Sciatic nerve (tissue), 2 donors: ENCODE data around the gene CSF2RB. TPM values are rescaled to one million over a fixed set of nuclear protein-coding genes. Genes with fewer than 3 reads are reported as not detected.

ENCODE experiments used
- ATAC-seq: fragments of 200-7000 bp; cut with Tn5 transposase; one replicate; pipeline ENCODE4 v1.9.1; 2020; ENCODE audit warnings: mild to moderate bottlenecking, moderate library complexity
- DNase-seq: peaks from one replicate; pipeline ENCODE4 v3.0.0-alpha.2; 2020; ENCODE audit warnings: low spot score
- intact Hi-C: fragments of 100-400 bp; cut with DNase I; formaldehyde crosslinking; loops from one replicate; pipeline ENCODE4 v1.14.2; 2022
- total RNA-seq: library from RNA; stranded (reverse); fragmentation: NEBNext Ultra II Directional; extraction: Animal tissue kit (Norgen Biotek cat#: 25700); gene quantifications from one replicate; pipeline ENCODE4 v1.2.1, GENCODE V29; 2021
- donor health status: DM: no; HTN: no; CAD: no.
- donor health status: DM: no; HTN: no; CAD: no.

The CSF2RB gene
- total RNA-seq, 1 donor from 2014 or later, result 10.1 TPM

- DNase-seq, result no peak
- intact Hi-C loops, result no loop called here
- peak; percentile 50 for ATAC-seq
Measured at GRCh38 chr22:36912694-36913426, 568 bp upstream of the CSF2RB start.

DNA sequence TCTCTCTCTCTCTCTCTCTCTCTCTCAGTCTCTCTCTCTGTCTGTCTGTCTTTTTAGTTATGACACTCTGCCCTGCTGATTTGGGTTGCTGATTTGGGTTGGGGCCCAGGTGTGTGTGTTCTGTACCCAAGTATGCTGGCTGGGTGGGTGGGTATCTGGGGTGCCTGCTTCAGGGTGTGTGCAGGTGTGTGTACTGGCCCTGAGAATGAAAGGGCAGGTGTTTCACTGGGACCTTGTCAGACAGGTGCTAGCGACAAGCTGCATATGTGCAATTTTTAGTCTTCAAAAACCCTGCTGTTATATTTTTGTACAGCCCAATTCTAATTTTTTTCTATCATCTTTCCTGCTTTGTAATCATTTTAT is 943 bp downstream of the CSF2RB start:
- ATAC-seq (no peak), DNase-seq (no peak)
- intact Hi-C loops, result no loop called here

- ATAC-seq, result no peak
- DNase-seq, result no peak
- intact Hi-C loops, result no loop called here
Measured at GRCh38 chr22:36916034-36916433, 2.6 kb downstream of the CSF2RB start.

DNA sequence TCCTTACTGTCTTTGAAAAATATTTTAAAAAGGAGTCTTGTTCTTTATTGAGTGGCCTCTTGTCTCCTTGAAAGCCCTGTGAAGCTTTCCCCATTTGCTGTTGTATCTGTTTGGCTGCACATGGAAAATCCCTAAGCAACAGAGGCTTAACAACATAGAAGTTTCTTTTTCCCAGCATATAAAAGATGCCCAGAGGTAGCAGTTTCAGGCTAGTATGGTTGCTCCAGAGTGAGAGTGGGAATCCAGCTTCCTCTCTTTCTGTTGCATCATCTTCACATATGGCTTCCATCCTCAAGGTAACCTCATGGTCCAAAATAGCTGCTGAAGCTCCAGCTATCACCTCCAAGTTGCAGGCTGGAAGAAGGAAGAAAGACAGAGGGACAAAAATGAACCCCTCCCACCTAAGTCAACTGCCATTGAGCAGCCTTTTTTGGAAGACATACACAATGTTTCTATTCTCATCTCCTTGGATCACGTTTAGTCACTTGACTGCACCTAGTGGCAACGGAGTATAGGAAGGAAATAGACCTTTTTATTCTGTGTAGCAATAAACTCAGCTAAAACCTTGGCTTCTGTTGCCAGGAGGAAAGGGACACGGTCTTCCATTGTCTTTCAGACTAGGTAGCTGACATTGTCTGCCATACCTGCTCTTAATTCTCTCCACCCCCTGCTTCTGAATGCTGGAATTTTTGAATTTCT is 5.3 kb downstream of the CSF2RB start:
- ATAC-seq, result no peak
- no peak for DNase-seq
- intact Hi-C loops, result no loop called here

GRCh38 chr22:36921309-36922104 is 8.1 kb downstream of the CSF2RB start:
- DNase-seq, result no peak
- peak; percentile 64 for ATAC-seq
- intact Hi-C loops, result no loop called here

GRCh38 chr22:36922105-36922608 is 8.7 kb downstream of the CSF2RB start:
- intact Hi-C loops, result no loop called here
- DNase-seq (no peak), ATAC-seq (peak; percentile 17)

DNA sequence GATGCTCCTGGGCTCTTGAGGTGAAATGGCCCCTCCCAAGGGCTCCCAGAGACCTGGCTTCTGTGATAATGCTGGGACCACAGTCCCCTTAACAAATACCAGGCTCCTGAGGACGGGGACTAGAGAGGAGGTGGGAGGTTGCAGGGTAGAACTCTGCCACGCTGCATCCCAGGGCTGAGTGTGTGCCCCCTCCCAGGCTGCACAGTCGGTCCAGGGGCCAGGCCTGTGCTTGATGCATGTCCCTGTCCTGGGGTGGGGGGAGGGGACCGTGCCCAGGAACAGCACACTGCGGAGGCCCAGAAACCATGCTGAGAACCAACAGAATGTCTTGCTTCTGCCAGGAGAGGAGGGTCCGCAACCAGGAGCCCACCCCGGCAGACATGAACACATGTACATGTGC is 9.3 kb downstream of the CSF2RB start:
- ATAC-seq (no peak), DNase-seq (no peak)
- intact Hi-C loops, result no loop called here

DNA sequence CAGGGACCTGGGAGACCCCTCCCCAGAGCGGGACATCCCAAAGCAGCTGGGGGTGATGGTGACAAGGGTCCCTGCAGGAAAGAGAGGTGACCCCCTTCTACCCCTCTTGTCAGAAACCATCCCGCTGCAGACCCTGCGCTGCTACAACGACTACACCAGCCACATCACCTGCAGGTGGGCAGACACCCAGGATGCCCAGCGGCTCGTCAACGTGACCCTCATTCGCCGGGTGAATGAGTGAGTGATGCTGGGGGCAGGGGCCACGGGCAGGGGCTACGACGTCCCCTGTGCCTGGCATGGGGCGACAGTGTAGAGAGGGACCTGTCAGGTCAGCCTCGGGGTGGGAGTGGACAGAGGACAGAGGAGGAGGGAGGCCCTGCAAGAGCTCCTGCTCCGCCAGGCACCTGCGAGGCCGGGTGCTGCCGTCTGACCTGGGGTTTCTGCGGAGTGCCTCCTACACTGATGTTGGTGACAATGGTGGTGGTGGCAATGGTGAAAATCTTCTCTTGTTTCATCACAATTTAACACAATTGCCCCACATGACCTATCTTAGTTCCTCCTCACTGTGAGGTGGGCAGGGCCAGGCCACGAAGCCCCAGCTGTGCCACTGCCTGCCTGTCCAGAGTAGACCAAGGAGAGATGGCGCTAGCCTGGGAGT is 9.8 kb downstream of the CSF2RB start:
- no peak for DNase-seq
- ATAC-seq, result no peak
- intact Hi-C loops, result no loop called here

- no peak for ATAC-seq
Measured at GRCh38 chr22:36924151-36924698, 10.8 kb downstream of the CSF2RB start.

DNA sequence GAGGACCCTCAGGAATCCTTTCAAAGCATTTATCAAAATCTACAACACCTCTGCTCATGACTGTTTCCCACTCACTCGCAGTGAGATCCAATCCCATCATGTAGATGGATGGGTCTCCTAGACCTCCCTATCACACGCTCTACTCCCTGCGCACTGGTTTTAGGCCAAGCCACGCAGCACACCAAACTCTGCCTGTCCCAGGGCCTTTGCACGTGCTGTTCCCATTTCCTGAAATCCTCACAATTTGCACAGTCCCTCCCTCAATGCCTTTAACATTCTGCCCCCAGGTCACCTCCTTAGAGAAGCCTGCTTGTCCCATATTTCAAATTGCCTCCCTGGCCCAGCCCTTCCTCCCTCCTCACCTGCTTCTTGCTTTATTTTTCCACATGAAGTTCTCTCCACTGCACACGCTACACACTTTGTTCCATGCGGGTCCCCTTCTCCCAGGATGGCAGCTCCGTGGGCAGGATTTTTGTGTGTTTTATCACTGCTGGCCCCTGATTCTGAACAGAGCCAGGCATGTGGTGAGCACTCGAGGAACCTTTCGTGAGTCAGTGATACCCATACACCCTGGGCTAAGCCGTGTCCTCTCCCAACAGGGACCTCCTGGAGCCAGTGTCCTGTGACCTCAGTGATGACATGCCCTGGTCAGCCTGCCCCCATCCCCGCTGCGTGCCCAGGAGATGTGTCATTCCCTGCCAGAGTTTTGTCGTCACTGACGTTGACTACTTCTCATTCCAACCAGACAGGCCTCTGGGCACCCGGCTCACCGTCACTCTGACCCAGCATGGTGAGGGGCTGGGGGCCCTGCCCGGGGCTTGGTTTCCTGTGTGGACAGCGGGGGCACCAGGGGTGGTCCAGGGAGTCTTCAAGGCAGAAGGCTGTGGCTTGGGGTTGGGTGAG is 12.2 kb downstream of the CSF2RB start:
- intact Hi-C loops, result no loop called here
- ATAC-seq (no peak), DNase-seq (no peak)

More at GRCh38 chr22:36924151-36924698, 10.8 kb downstream of the CSF2RB start:
- no peak for DNase-seq
- intact Hi-C loops, result no loop called here

DNA sequence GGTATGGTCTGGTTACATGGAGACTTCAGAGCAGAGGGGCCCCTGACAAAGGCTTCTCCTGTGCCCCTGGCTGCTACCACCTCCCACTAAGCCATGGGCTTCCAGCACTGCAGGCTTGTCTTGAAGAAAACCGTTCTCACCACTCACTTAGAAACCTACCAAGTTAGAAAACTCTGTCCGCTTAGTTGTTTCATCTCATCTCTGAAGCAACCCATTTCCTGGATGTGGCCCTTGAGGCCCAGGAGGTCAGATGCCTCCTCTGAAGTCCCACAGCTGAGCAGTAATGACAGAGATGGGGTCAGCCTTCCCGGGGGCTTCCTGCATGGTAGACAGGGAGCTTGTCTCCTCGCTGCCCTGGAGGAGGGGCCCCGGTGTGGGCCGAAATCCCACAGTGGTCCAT is 12.9 kb downstream of the CSF2RB start:
- DNase-seq (no peak), ATAC-seq (no peak)
- intact Hi-C loops, result no loop called here

GRCh38 chr22:36926721-36927435 is 13.4 kb downstream of the CSF2RB start:
- intact Hi-C loops, result no loop called here
- ATAC-seq, result no peak
- no peak for DNase-seq

GRCh38 chr22:36927671-36928070 is 14.2 kb downstream of the CSF2RB start:
- intact Hi-C loops, result no loop called here
- DNase-seq (no peak), ATAC-seq (no peak)

DNA sequence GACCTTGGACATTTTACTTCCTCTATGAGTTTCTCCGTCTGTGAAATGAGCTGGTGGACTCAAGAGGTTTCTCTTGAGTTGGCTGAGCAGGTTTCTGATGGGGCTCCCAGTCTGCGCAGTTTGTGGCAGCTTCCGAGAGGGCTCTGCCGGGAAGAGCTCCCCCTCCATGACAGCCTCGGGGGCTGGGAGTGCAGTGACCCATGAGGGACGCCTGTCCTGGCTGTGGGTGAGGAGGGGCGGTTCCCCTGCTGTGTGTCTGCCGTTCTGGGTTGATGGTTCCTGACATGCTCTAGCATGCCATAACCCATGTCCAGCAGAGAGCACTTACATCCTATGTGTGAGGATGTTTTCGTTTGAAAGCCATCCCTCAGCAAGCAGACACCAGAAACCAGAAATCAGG is 14.8 kb downstream of the CSF2RB start:
- intact Hi-C loops, result no loop called here
- DNase-seq (no peak), ATAC-seq (no peak)

GRCh38 chr22:36928786-36929535 is 15.5 kb downstream of the CSF2RB start:
- no peak for DNase-seq
- intact Hi-C loops, result no loop called here

GRCh38 chr22:36929621-36930020 is 16.2 kb downstream of the CSF2RB start:
- DNase-seq (no peak), ATAC-seq (no peak)
- intact Hi-C loops, result no loop called here

More at GRCh38 chr22:36928786-36929535, 15.5 kb downstream of the CSF2RB start:
- no peak for ATAC-seq
